Progenitor cell of endocrine pancreas (in vitro differentiated cells): ENCODE results near the gene SCO2. TPM values are rescaled to one million over a fixed set of nuclear protein-coding genes. Genes with fewer than 3 reads are reported as not detected.

Experiments
- DNase-seq: peaks from one replicate; pipeline ENCODE4 v3.0.0; 2021; ENCODE audit warnings: low spot score; ENCODE audit not compliant: unreplicated experiment
- H3K27ac Mint-ChIP-seq: 2 replicates; pipeline ENCODE4 v1.8.0; 2021; ENCODE audit warnings: mild to moderate bottlenecking, moderate library complexity, mixed read lengths
- H3K27me3 Mint-ChIP-seq: 2 replicates; pipeline ENCODE4 v1.8.0; 2021; ENCODE audit warnings: mixed read lengths
- H3K36me3 Mint-ChIP-seq: 2 replicates; pipeline ENCODE4 v1.8.0; 2022; ENCODE audit warnings: mixed read lengths; ENCODE audit not compliant: insufficient read depth
- H3K4me1 Mint-ChIP-seq: 2 replicates; pipeline ENCODE4 v1.8.0; 2021; ENCODE audit warnings: low read depth, mixed read lengths
- H3K4me3 Mint-ChIP-seq: 2 replicates; pipeline ENCODE4 v1.8.0; 2021; ENCODE audit warnings: low read depth, mild to moderate bottlenecking, moderate library complexity, mixed read lengths
- H3K9me3 Mint-ChIP-seq: 2 replicates; pipeline ENCODE4 v1.8.0; 2021; ENCODE audit warnings: low read depth, mixed read lengths
- total RNA-seq: library from RNA; stranded (reverse); gene quantifications from 2 replicates; pipeline ENCODE4 v1.2.1, GENCODE V29; 2021
- TF ChIP-seq, protein P1 (sequence below): fragments of 200-600 bp; sonication (generic); IDR thresholded peaks from one replicate; pipeline ENCODE4 v1.5.0; 2021; ENCODE audit warnings: antibody characterized with exemption, mild to moderate bottlenecking; ENCODE audit not compliant: unreplicated experiment

Gene SCO2
- total RNA-seq, 1 donor from 2014 or later = 3.7 TPM

- peaks cover 6% of the 10 kb centered on the region for H3K36me3 Mint-ChIP-seq
- no peak for DNase-seq
- H3K4me3 Mint-ChIP-seq = no peak overlapping the region
- TF ChIP-seq, protein P1, sequence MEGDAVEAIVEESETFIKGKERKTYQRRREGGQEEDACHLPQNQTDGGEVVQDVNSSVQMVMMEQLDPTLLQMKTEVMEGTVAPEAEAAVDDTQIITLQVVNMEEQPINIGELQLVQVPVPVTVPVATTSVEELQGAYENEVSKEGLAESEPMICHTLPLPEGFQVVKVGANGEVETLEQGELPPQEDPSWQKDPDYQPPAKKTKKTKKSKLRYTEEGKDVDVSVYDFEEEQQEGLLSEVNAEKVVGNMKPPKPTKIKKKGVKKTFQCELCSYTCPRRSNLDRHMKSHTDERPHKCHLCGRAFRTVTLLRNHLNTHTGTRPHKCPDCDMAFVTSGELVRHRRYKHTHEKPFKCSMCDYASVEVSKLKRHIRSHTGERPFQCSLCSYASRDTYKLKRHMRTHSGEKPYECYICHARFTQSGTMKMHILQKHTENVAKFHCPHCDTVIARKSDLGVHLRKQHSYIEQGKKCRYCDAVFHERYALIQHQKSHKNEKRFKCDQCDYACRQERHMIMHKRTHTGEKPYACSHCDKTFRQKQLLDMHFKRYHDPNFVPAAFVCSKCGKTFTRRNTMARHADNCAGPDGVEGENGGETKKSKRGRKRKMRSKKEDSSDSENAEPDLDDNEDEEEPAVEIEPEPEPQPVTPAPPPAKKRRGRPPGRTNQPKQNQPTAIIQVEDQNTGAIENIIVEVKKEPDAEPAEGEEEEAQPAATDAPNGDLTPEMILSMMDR = no peak
- H3K4me1 Mint-ChIP-seq = no peaks in the 10 kb centered on the region
- no peaks in the 10 kb centered on the region for H3K9me3 Mint-ChIP-seq
- no peak overlapping the region for H3K27ac Mint-ChIP-seq
- no peaks in the 10 kb centered on the region for H3K27me3 Mint-ChIP-seq
These were observed 46.1 kb upstream of the SCO2 start for GRCh38 chr22:50571264-50572175.

DNA sequence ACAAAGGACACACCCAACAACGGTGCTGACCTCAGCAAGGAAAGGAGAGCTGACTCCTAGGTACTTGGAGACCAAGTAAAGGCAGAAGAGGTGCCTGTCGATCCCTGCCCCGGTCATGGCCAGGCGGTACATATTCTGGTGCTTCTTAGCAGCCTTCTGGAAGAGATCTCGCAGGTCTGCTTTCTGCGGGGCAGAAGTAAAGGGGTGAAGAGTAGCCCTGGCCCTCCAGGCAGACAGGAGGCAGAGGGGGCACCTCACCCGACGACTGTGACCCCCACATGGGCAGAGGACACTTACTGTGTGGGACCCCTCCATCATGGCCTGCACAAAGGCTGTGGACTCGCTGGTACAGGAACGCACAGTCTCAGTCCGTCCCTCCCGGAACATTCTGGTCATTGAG, 45.5 kb upstream of the SCO2 start:
- no peaks in the 10 kb centered on the region for H3K9me3 Mint-ChIP-seq
- no peak overlapping the region for H3K27ac Mint-ChIP-seq
- DNase-seq = no peak
- no peaks in the 10 kb centered on the region for H3K27me3 Mint-ChIP-seq
- H3K4me1 Mint-ChIP-seq = no peaks in the 10 kb centered on the region
- no peak overlapping the region for H3K4me3 Mint-ChIP-seq
- TF ChIP-seq, protein P1 = no peak
- H3K36me3 Mint-ChIP-seq = peaks cover 6% of the 10 kb centered on the region

DNA sequence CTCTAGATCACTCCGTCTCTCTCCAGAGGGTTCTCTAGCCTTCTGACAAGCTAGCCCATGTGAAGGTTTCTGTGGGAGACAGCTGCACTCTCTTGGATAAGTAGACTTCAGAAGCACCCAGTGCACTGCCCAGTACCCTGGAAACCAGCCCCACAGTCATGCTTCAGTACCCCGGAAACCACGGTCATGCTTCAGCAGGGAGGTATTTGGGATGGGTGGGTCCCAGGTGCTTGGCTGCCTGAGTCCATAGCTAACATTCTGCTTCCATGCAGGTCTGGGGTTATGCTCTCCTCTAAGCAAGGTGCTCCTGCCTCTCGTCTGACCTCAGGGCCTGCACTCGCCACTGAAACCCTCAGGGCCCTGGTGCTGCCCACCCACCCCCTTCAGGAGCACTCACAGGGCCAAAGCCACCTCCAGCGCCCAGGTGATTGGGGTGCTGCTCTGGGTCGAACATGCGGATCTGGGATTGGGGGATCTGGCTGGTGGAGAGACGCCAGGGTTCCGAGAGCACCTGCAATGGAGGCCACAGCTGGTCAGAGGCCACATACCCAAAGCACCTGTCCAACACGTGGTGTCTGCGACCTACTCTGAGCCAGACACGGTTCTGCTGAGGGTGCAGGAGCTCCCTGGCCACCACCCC, 44.6 kb upstream of the SCO2 start:
- no peak overlapping the region for H3K27ac Mint-ChIP-seq
- no peaks in the 10 kb centered on the region for H3K4me1 Mint-ChIP-seq
- no peaks in the 10 kb centered on the region for H3K27me3 Mint-ChIP-seq
- peaks cover 6% of the 10 kb centered on the region for H3K36me3 Mint-ChIP-seq
- H3K4me3 Mint-ChIP-seq = no peak overlapping the region
- TF ChIP-seq, protein P1 = no peak
- H3K9me3 Mint-ChIP-seq = no peaks in the 10 kb centered on the region
- no peak for DNase-seq

DNA sequence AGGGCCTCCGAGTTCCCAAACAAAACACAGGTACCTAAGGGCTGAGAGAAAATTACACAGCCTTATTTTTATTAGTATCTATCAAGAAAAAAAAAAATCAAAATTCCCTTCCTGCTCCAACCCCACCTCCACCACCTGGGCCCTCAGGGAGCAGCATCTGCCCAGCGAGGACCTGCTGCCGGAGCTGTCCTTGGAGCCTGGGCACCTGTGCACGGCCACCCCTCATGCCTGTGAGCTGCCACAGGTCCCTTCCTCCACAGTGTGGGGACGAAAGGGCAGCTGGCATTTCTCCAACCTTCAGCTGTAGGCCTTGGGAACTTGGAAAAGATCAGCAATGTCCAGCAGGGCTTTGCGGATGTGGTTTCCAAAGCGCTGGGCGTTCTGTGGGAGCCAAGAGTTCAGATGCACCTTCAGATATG, 43.7 kb upstream of the SCO2 start:
- no peak overlapping the region for H3K4me3 Mint-ChIP-seq
- H3K27ac Mint-ChIP-seq = no peak overlapping the region
- no peaks in the 10 kb centered on the region for H3K27me3 Mint-ChIP-seq
- DNase-seq = no peak
- TF ChIP-seq, protein P1 = no peak
- H3K9me3 Mint-ChIP-seq = no peaks in the 10 kb centered on the region
- H3K36me3 Mint-ChIP-seq = peaks cover 6% of the 10 kb centered on the region
- no peaks in the 10 kb centered on the region for H3K4me1 Mint-ChIP-seq

DNA sequence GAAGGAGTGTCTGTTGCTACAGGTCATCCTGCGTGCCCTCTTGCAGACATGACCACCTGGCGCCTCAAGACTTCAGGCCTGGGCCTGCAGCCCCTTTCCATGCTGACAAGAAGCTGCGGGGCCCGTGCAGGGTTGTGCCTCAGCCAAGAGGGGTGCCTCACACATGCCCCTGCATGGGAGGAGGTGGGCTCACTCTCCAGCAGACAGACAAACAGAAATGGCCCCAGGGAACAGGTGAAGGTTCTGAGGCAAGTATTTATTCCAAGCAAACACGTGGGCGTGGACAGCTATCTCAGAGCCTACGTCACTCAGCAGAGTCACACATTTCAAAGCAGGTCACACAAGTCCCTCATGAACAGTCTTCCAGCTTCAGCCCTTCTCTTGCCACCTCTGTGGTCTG, 43.2 kb upstream of the SCO2 start:
- peaks cover 2% of the 10 kb centered on the region for H3K4me1 Mint-ChIP-seq
- H3K4me3 Mint-ChIP-seq = no peak overlapping the region
- no peaks in the 10 kb centered on the region for H3K9me3 Mint-ChIP-seq
- H3K27me3 Mint-ChIP-seq = no peaks in the 10 kb centered on the region
- DNase-seq = no peak
- TF ChIP-seq, protein P1 = no peak
- no peak overlapping the region for H3K27ac Mint-ChIP-seq
- H3K36me3 Mint-ChIP-seq = peaks cover 6% of the 10 kb centered on the region
